Posterior cingulate gyrus (tissue), 11 donors: ENCODE results near the gene PHTF2.
"Not testable (repeated sequence)": the region's sequence is repeated elsewhere in the genome, so short reads cannot be mapped to it uniquely, and the experiment has no call there.

Experiments
- DNase-seq, 10 donors: peaks; one replicate each; pipeline versions ENCODE4 v3.0.0 to v3.0.0-alpha.2; 2020 to 2021; ENCODE audit warnings: mixed read lengths in 3 of 10
- intact Hi-C: fragments of 100-400 bp; cut with DNase I; formaldehyde crosslinking; loops from one replicate; pipeline ENCODE4 v1.15.1; 2023

PHTF2 gene

GRCh38 chr7:77824636-77825035, 26.1 kb downstream of the PHTF2 start:
- intact Hi-C loops, result no loop called here
- no peak for DNase-seq

- DNase-seq, result no peak
- intact Hi-C loops, result no loop called here
These were observed 26.6 kb downstream of the PHTF2 start for GRCh38 chr7:77825131-77825530.

- DNase-seq, result no peak
- intact Hi-C loops, result no loop called here
These were observed 27.7 kb downstream of the PHTF2 start for GRCh38 chr7:77826300-77826699.

- intact Hi-C loops, result no loop called here
- no peak for DNase-seq
These were observed 29.4 kb downstream of the PHTF2 start for GRCh38 chr7:77827999-77828398.

- DNase-seq, result no peak
- intact Hi-C loops, result no loop called here
These were observed 32.2 kb downstream of the PHTF2 start for GRCh38 chr7:77830649-77831355.

- DNase-seq, result no peak
- intact Hi-C loops, result no loop called here
These were observed 32.9 kb downstream of the PHTF2 start for GRCh38 chr7:77831481-77831880.

GRCh38 chr7:77831953-77832352, 33.4 kb downstream of the PHTF2 start:
- intact Hi-C loops, result no loop called here
- DNase-seq, result no peak

GRCh38 chr7:77833136-77833535, 34.6 kb downstream of the PHTF2 start:
- intact Hi-C loops, result no loop called here
- no peak for DNase-seq

- intact Hi-C loops, DNase-seq: not testable (repeated sequence)
These were observed 37.9 kb downstream of the PHTF2 start for GRCh38 chr7:77836425-77836824.

- no peak for DNase-seq
- intact Hi-C loops, result no loop called here
These were observed 38.7 kb downstream of the PHTF2 start for GRCh38 chr7:77837275-77837674.

- DNase-seq, result no peak
- intact Hi-C loops, result no loop called here
These were observed 39.4 kb downstream of the PHTF2 start for GRCh38 chr7:77837966-77838365.

- intact Hi-C loops, result no loop called here
- no peak for DNase-seq
These were observed 40.4 kb downstream of the PHTF2 start for GRCh38 chr7:77838929-77839491.

GRCh38 chr7:77839919-77840318, 41.3 kb downstream of the PHTF2 start:
- DNase-seq, result no peak
- intact Hi-C loops, result no loop called here

- DNase-seq, result no peak
- intact Hi-C loops, result no loop called here
These were observed 44.6 kb downstream of the PHTF2 start for GRCh38 chr7:77843194-77843593.

GRCh38 chr7:77846317-77847092, 47.9 kb downstream of the PHTF2 start:
- intact Hi-C loops, result no loop called here
- DNase-seq, result no peak

- intact Hi-C loops, result no loop called here
- peak in 9 of 10 donors; percentile 13 to 94 (median 56) for DNase-seq
These were observed 57.0 kb downstream of the PHTF2 start for GRCh38 chr7:77855371-77856083.

- intact Hi-C loops, result no loop called here
- DNase-seq, result no peak
These were observed 59.7 kb downstream of the PHTF2 start for GRCh38 chr7:77858278-77858677.

- no peak for DNase-seq
- intact Hi-C loops, result no loop called here
These were observed 60.8 kb downstream of the PHTF2 start for GRCh38 chr7:77859343-77859742.

GRCh38 chr7:77862691-77863090, 64.1 kb downstream of the PHTF2 start:
- intact Hi-C loops, result no loop called here
- DNase-seq, result no peak

- intact Hi-C loops, result no loop called here
- DNase-seq, result no peak
These were observed 65.3 kb downstream of the PHTF2 start for GRCh38 chr7:77863860-77864259.

- DNase-seq, result no peak
- intact Hi-C loops, result no loop called here
These were observed 67.8 kb downstream of the PHTF2 start for GRCh38 chr7:77866370-77866769.
